Measurements from ENCODE around the gene AKAP6.

The AKAP6 gene

DNA sequence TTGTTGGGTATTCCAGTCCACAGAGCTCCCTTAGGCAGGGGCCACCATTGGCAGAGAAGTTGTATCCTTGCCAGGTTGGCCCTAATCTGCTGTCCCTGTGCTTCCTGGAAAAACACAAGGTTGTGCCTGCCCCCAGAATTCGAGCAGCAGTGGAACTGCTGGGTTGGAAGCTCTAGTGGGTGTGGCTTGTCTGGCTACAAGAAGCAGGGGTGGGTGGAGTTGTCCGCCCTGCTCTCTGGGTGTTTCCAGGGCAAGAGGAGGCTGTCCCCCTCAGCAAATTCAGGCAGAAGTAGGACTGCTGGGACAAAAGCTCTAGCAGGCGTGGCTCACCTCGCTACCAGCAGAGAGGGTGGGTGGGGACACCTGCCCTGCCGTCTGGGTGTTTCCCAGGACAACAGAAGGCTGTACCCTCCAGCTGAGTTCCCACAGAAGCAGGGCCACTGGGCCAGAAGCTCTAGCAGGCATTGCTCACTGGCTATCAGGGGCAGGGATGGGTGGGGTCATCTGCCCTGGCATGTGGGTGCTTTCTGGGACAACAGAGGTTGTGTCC, 536.8 kb downstream of the AKAP6 start:
- DNase-seq: no peak

DNA sequence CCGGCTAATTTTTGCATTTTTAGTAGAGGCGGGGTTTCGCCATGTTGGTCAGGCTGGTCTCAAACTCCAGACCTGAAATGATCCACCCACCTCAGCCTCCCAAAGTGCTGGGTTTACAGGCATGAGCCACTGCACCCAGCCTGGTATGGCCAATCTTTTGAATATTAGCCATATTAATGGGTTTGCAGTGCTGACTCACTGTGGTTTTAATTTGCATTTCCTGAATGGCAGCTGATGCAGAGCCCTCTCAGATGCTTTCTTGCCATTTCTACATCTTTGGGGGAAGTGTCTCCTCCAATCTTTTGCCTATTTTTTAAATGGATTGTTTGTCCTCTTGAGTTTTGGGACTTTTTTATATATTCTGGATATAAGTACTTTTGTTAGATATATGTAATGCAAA, 554.1 kb downstream of the AKAP6 start:
- no peak for DNase-seq

Measured in activated naive CD4-positive, alpha-beta T cell treated with anti-CD3 and anti-CD28 coated beads, Interleukin-2, amount 50 U/mL, for 16 hours (primary cell).